Activated B cell treated with CpG ODN at 0.5 μM for 24 hours (primary cell): ENCODE results near the gene HNRNPL. TPM values are rescaled to one million over a fixed set of nuclear protein-coding genes. Genes with fewer than 3 reads are reported as not detected.
"Not testable (repeated sequence)": the region's sequence is repeated elsewhere in the genome, so short reads cannot be mapped to it uniquely, and the experiment has no call there.

Experiments used
- ATAC-seq: fragments of 200-7000 bp; cut with Tn5 transposase; one replicate; pipeline ENCODE4 v1.10.0; 2021; ENCODE audit warnings: low read depth, mild to moderate bottlenecking, moderate library complexity
- CTCF ChIA-PET: fragments of 350-600 bp; sonication (Branson Sonifier 250); formaldehyde crosslinking; loops from one replicate; lab custom pipeline; 2021; ENCODE audit warnings: antibody characterized with exemption; lab: Charles Lee
- POLR2A ChIA-PET: fragments of 350-600 bp; sonication (Branson Sonifier 250); formaldehyde crosslinking; loops from one replicate; lab custom pipeline; 2021; ENCODE audit warnings: antibody characterized with exemption; lab: Charles Lee
- DNase-seq: peaks from one replicate; pipeline ENCODE4 v3.0.0; 2022
- H3K27ac Mint-ChIP-seq: one replicate; pipeline ENCODE4 v1.8.0; 2020; ENCODE audit warnings: mixed read lengths
- H3K27me3 Mint-ChIP-seq: one replicate; pipeline ENCODE4 v1.8.0; 2021; ENCODE audit warnings: mixed read lengths
- H3K36me3 Mint-ChIP-seq: one replicate; pipeline ENCODE4 v1.8.0; 2021; ENCODE audit warnings: low read depth, mixed read lengths
- H3K4me1 Mint-ChIP-seq: one replicate; pipeline ENCODE4 v1.8.0; 2021; ENCODE audit warnings: mixed read lengths
- H3K4me3 Mint-ChIP-seq: one replicate; pipeline ENCODE4 v1.8.0; 2020; ENCODE audit warnings: mild to moderate bottlenecking, mixed read lengths
- H3K9me3 Mint-ChIP-seq: one replicate; pipeline ENCODE4 v1.8.0; 2020; ENCODE audit warnings: mixed read lengths
- CTCF ChIP-seq: fragments of 200-600 bp; IDR thresholded peaks from one replicate; pipeline ENCODE4 v1.8.0; 2022; ENCODE audit warnings: antibody characterized with exemption, mild to moderate bottlenecking
- intact Hi-C: fragments of 100-400 bp; cut with micrococcal nuclease; formaldehyde crosslinking; loops from one replicate; pipeline ENCODE4 v1.15.1; 2024
- total RNA-seq: library from RNA; stranded (reverse); gene quantifications from 2 replicates; pipeline ENCODE4 v1.2.3, GENCODE V29; 2022

The HNRNPL gene
- total RNA-seq, 1 donor from 2014 or later, result 546 TPM

- ChIA-PET CTCF (no interaction called here), POLR2A (no interaction called here)
- no peaks in the 10 kb centered on the region for H3K4me1 Mint-ChIP-seq
- no peak for TF ChIP-seq CTCF
- peaks cover 42% of the 10 kb centered on the region for H3K36me3 Mint-ChIP-seq
- H3K27ac Mint-ChIP-seq, result no peak overlapping the region
- intact Hi-C loops, result no loop called here
- H3K27me3 Mint-ChIP-seq, result no peaks in the 10 kb centered on the region
- DNase-seq (no peak), ATAC-seq (no peak)
- no peaks in the 10 kb centered on the region for H3K9me3 Mint-ChIP-seq
- H3K4me3 Mint-ChIP-seq, result no peak overlapping the region
Measured at GRCh38 chr19:38813323-38813722, 36.5 kb downstream of the HNRNPL start.

GRCh38 chr19:38812841-38813320 lies 36.9 kb downstream of the HNRNPL start, which contains the start of gene LGALS4:
Gene LGALS4 (minus strand): TSS chr19:38812945. CDS start chr19:38812886, 59 bp downstream.
- ChIA-PET CTCF (no interaction called here), POLR2A (no interaction called here)
- Mint-ChIP-seq H3K9me3 (no peaks in the 10 kb centered on the region), H3K36me3 (peaks cover 38% of the 10 kb centered on the region), H3K4me3 (no peak within 1 kb of the TSS), H3K27me3 (no peaks in the 10 kb centered on the region), H3K4me1 (no peaks in the 10 kb centered on the region), H3K27ac (peak within 1 kb of the TSS; percentile 2)
- intact Hi-C loops, result no loop called here
- DNase-seq (no peak), ATAC-seq (no peak)
- TF ChIP-seq CTCF, result no peak

GRCh38 chr19:38812009-38812840 lies 37.6 kb downstream of the HNRNPL start:
- H3K4me1 Mint-ChIP-seq, result peaks cover 2% of the 10 kb centered on the region
- no peak for TF ChIP-seq CTCF
- no peak overlapping the region for H3K4me3 Mint-ChIP-seq
- no peaks in the 10 kb centered on the region for H3K9me3 Mint-ChIP-seq
- ATAC-seq (no peak), DNase-seq (no peak)
- POLR2A ChIA-PET, result no interaction called here
- H3K27me3 Mint-ChIP-seq, result no peaks in the 10 kb centered on the region
- CTCF ChIA-PET, result no interaction called here
- peaks cover 34% of the 10 kb centered on the region for H3K36me3 Mint-ChIP-seq
- intact Hi-C loops, result no loop called here
- peak overlapping the region; percentile 2 for H3K27ac Mint-ChIP-seq

- no peak overlapping the region for H3K4me3 Mint-ChIP-seq
- CTCF ChIA-PET, result no interaction called here
- H3K27me3 Mint-ChIP-seq, result no peaks in the 10 kb centered on the region
- TF ChIP-seq CTCF, result no peak
- POLR2A ChIA-PET, result interaction anchor here (1.2 kb wide), 1 partner anchor 163 kb away, joined by 6 read pairs; no protein-coding TSS in a partner anchor
- peaks cover 11% of the 10 kb centered on the region for H3K4me1 Mint-ChIP-seq
- peaks cover 13% of the 10 kb centered on the region for H3K36me3 Mint-ChIP-seq
- intact Hi-C loops, result no loop called here
- H3K9me3 Mint-ChIP-seq, result no peaks in the 10 kb centered on the region
- no peak overlapping the region for H3K27ac Mint-ChIP-seq
- ATAC-seq (no peak), DNase-seq (no peak)
Measured at GRCh38 chr19:38809592-38810252, 40.1 kb downstream of the HNRNPL start.

GRCh38 chr19:38808741-38809140 lies 41.0 kb downstream of the HNRNPL start:
- intact Hi-C loops, result no loop called here
- POLR2A ChIA-PET, result interaction anchor here (1.2 kb wide), 1 partner anchor 162 kb away, joined by 6 read pairs; no protein-coding TSS in a partner anchor
- Mint-ChIP-seq H3K27ac (no peak overlapping the region), H3K4me3 (no peak overlapping the region), H3K36me3 (peaks cover 10% of the 10 kb centered on the region), H3K4me1 (peaks cover 11% of the 10 kb centered on the region), H3K9me3 (no peaks in the 10 kb centered on the region), H3K27me3 (no peaks in the 10 kb centered on the region)
- CTCF ChIA-PET, result no interaction called here
- ATAC-seq (no peak), DNase-seq (no peak)
- no peak for TF ChIP-seq CTCF

- ATAC-seq, CTCF ChIA-PET, H3K27me3 Mint-ChIP-seq, H3K27ac Mint-ChIP-seq, intact Hi-C loops, H3K36me3 Mint-ChIP-seq, H3K4me3 Mint-ChIP-seq, H3K9me3 Mint-ChIP-seq, DNase-seq: not testable (repeated sequence)
- POLR2A ChIA-PET, result interaction anchor here (0.6 kb wide), 1 partner anchor 29 kb away, joined by 3 read pairs; no protein-coding TSS in a partner anchor
- H3K4me1 Mint-ChIP-seq, result peaks cover 11% of the 10 kb centered on the region
Measured at GRCh38 chr19:38807374-38808098, 42.2 kb downstream of the HNRNPL start.
